ENCODE data around the gene FRAS1.
"Not testable (repeated sequence)": the region's sequence is repeated elsewhere in the genome, so short reads cannot be mapped to it uniquely, and the experiment has no call there.

Gene FRAS1

DNA sequence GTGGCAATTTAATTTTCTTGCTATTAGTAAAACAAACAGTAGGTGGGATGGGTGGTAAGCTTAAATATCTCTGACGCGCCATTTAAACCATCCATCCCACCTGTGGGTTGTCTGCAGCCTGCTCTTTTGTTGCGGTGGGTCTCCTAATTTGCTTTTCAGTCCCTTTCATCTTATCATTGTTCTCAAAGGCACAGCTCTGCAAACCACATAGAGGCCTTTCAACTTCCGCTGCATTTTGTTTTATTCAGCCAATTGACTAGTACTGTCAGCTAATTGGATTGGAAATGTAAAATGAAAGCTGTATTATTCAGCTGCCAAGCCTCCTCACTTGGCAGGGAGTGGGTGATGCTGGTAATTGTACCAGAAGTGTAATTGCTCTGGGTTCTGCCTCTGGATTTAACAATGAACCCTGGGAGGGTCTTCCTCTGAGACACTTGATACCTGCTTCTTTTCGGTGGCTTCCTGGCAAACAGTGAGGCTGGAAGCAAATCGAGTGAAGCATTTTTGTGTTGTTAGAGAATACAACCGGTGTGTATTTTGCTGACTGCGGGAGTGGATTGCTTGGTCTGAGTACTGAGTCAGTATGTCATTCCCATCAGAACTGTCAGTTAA is 165.6 kb downstream of the FRAS1 start:
- DNase-seq, result no peak

DNA sequence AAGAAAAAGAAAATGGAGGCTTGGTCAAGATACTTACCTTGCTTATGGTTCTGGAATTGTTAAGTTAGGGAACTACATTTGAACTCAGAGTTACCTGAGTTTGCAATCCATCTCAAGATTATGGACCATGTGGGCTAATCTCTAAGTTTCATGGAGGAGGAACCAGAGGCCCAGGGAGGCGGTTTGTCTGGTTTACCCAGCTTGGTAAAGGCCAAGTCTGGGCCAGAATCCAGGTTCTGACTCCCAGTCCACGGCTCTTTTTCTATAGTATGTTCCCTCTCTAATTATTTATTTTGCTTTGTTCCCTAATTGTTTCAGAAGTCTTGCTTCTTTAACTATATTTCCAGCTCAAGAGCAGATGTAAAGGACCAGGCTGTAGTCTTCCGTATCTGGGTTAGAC is 168.1 kb downstream of the FRAS1 start:
- DNase-seq, result no peak

DNA sequence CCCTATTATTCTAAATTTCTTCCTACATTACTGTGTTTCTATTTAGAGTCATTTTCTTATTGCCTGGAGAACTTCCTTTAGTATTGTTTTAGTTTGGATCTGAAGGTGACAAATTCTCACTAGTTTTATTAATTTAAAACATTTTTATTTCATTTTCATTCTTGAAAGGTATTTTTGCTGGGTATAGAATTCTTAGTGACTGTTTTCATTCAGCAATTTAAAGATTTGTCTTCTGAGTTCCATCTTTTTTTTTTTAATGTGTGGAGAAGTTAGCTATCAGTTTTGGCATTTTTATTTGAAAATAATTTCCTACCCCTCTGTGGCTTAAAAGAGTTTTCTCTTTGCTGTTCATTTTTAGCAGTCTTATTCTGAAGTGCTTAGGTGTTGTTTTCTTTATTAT is 169.2 kb downstream of the FRAS1 start:
- no peak for DNase-seq

DNA sequence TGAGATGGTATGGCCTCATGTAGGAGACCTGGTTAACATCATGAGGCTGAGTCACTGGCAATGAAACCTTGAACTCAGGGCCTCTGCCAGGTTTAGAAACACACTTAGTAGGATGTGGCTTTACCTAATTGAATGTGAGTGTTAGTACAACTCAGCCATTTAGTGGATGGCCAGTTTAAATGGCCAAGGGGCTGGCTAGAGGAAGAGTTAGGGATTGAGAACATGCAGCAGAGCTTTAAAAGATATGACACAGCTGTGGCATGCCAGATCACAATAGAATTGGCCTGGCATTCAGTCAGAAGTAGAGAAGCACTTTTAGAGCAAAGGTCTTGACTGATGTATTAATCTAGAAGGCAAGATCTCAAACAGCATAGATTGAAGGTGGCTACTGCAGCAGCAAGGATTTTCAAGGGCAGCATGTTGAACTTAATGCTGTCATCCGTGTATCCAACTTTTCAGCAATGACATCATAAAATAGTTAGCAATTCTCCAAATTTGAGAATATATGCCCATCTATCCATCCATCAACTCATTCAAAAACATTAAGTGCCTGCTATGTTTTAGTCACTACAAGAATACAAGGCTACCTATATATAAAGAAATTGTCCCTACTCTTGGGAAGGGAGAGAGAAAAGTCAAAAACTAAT is 170.4 kb downstream of the FRAS1 start:
- DNase-seq, result no peak

DNA sequence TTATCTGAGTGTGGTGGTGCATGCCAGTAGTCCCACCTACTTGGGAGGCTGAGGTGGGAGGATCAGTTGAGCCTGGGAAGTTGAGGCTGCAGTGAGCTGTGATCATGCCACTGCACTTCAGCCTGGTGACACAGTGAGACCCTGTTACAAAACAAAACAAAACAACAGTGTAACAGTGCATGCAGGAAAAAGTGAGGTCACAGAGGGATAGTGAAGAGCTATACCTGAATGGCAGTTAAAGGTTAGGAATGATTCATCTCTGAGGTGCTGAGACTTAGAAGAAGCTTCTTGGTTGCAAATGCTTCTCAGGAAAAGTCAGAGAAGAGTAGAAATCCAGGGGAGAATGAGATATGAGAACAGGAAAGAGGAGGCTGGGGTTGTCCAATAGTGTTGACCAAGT is 178.7 kb downstream of the FRAS1 start:
- no peak for DNase-seq

DNA sequence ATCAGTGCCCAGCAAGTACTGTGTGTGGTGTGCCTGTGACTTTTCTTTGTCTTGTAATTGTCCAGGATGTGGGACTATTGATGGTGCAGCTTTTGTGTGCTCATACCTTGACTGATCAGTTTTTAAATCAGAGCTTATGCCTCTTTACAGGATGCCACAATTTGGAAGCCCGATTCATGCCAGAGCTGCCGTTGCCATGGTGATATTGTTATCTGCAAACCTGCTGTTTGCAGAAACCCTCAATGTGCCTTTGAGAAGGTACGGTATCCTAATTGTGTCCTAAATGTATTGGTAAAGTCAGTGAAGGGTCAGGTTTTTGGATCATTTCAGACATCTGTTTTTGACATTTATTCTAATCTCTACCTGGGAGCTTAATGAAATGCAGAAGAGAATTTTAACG is 180.2 kb downstream of the FRAS1 start:
- no peak for DNase-seq

DNA sequence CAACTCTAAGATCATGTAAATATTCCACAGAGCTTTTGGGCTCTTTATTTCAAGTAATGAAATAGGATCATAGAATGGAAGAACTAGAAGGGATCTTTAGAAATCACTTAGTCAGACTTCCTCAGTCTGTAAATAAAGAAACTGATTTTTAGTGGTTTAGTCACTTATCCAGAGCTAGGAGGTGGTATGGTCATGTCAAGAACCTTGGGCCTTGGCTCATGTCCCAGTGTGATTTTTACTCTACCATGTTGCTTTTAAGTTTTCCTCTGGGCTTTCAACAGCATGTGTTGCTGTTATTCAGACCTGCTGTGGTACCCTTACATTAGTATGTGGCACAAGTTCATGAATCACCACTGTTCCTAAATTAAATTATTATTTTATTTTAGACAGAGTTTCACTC is 184.9 kb downstream of the FRAS1 start:
- no peak for DNase-seq

GRCh38 chr4:78244705-78245485 is 187.8 kb downstream of the FRAS1 start:
- no peak for DNase-seq

DNA sequence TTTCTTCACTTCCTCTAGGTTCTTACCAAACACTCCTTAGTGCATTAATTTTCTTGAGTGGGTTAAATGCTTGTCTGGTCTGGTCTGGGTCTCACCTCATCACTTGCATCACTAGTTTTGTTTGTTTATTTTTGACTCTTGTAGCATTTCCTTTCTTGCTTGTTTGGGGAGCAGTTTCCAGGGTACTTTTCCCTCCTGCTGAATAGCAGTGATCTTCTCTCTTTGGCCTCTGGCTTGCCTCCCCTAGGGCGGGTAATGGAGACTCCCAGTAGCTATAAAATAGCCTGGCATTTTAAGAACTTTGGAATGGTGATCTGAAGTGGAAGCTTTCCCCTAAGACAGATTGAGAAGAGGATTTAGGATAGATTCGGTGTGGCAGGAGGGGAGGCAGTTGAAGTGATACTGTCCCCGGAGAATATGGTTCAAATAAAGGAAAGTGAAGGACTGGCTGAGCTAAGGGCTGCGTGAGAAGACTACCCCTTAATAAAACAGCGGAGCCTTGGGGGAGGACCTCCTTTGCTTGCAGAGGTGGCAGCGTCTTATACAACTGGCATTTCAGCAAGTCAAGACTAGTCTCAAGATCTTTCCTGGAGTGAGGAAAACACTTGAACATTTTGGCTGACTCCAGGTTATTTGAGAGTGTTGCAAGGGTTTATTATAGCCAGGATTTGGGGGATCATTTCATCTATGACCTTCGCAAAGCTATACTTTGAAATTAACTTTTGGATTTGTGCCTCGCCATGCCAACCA is 190.6 kb downstream of the FRAS1 start:
- DNase-seq, result no peak

GRCh38 chr4:78250500-78250899 is 193.4 kb downstream of the FRAS1 start:
- no peak for DNase-seq

DNA sequence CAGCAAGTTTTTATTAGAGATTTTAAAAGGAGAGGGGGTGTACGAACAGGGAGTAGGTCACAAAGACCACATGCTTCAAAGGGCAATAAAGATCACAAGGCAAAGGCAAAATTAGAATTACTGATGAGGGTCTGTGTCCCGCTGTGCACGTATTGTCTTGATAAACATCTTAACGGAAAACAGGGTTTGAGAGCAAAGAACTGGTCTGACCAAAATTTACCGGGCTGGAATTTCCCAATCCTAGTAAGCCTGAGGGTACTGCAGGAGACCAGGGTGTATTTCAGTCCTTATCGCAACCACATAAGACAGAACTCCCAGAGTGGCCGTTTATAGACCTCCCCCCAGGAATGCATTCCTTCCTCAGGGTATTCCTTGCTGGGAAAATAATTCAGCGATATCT is 195.7 kb downstream of the FRAS1 start:
- DNase-seq, result not testable (repeated sequence)

DNA sequence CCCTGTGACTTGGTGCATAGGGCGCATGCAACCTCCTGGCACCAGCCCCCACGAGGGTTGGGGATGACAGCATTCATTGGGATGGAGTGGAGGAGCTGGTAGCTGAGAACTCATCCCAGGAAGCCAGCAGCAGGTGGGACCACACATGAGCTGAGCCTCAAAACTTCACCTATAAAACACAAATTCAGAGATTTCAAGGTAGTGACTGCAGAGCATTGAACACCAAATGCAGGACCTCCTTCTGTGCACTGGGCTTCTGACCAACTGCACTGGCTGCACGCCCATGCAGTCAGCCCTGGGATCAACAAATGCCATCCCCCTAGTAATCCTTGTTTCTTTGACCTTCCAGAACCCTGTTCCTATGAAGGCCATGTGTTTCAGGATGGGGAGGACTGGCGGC is 197.8 kb downstream of the FRAS1 start:
- no peak for DNase-seq

DNA sequence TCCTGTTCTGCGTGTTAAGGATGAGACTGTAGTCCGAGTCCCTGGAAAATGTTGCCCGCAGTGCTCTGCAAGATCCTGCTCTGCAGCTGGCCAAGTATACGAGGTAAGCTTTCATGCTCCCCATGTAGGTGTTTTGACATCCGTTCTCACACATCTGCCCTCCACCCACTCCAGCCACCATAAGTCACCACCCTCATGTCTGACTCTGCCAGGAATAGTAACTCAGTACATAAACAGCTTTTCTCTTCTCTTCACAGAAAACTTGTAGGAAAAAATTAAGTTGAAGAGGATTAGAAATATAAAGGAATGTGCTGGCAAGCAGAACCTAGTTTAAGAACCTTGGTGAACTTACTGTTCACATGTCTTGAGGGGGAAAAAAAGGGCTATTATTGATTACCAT is 207.9 kb downstream of the FRAS1 start:
- DNase-seq, result no peak

GRCh38 chr4:78267790-78268189 is 210.7 kb downstream of the FRAS1 start:
- DNase-seq, result no peak

- DNase-seq, result no peak
These were observed 211.5 kb downstream of the FRAS1 start for GRCh38 chr4:78268597-78268996.

GRCh38 chr4:78275450-78275849 is 218.3 kb downstream of the FRAS1 start:
- DNase-seq, result not testable (repeated sequence)

GRCh38 chr4:78286281-78286680 is 229.2 kb downstream of the FRAS1 start:
- no peak for DNase-seq

- no peak for DNase-seq
These were observed 231.2 kb downstream of the FRAS1 start for GRCh38 chr4:78288327-78288726.

DNA sequence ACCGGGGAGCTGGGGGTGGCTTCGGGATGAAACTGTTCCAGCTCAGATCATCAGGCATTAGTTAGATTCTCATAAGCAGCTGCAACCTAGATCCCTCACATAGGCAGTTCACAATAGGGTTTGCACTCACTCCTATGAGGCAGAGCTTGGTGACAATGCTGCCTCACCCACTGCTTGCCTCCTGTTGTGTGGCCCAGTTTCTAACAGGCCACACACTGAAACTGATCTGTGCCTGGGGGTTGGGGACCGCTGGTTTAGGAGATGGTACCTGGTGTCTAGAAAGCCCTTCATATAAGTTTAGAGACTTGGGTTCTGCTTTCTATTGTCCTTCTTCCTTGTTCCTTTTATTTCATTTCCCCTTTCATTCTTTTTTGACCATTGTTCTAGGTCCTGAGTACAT is 234.2 kb downstream of the FRAS1 start:
- DNase-seq, result no peak

DNA sequence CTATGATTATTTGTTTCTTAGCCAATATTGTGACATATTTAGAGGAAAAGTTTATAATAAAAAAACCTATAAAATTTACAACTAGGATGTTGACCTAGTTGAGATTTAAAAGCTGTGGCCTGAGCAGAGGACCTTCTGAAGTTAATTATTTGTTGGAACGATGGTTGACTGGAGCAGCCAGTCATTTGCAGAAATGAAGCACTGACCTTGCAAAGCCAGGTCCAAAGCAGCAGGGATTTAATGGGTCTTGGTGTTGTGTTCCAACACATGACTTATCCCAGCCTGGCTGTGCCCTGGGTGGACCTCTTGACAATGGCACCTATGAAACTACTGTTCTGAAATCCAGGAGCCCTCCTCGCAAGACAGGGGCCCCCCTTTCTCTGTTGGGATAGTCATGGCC is 235.2 kb downstream of the FRAS1 start:
- no peak for DNase-seq

GRCh38 chr4:78292856-78293255 is 235.7 kb downstream of the FRAS1 start:
- DNase-seq, result no peak

DNA sequence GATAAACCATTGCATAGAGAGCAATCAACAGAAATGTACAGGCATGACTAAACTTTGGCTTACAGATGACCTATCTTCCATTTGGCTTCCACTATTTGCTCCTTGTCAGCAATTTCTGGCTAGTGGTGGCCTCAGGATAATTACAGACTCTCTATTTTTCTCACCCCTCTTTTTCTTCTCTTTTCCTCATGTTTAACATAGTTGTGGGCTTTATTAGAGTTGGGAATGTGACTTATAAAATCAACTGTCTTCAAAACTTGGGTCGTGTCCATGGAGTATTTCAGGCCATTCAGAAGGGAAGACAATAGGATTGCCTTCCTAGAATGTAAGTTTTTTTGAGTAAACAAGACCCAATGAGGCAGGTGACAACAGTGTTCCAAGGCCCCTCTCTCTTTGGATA is 236.2 kb downstream of the FRAS1 start:
- no peak for DNase-seq

- no peak for DNase-seq
These were observed 236.7 kb downstream of the FRAS1 start for GRCh38 chr4:78293821-78294301.
